ENCODE measurements around the gene DAPK1. TPM values are rescaled to one million over a fixed set of nuclear protein-coding genes. Genes with fewer than 3 reads are reported as not detected.

DAPK1 gene
- total and polyA plus RNA-seq, 2 donors (not counting 3 experiments of a cell fraction or from before 2014, with no cell fraction given) = 58.9 to 119 TPM

- dilution Hi-C loops (cut with MboI; ENCODE audit: extremely low pct_ligation_motif_present, low sequenced_read_pairs) (no loop called here), intact Hi-C loops (cut with micrococcal nuclease) (no loop called here)
- DNase-seq (ENCODE audit: low read depth, low spot score) (no peak), FAIRE-seq (peak; percentile 42)
- H3K4me2 ChIP-seq (ENCODE audit: insufficient read depth, low read length) = no peak overlapping the region
- no peak overlapping the region for H2AFZ ChIP-seq (ENCODE audit: low read depth, low read length)
- CTCF ChIA-PET = interaction anchor here (1.3 kb wide), 1 partner anchor 10 kb away, joined by 3 read pairs; no protein-coding TSS in a partner anchor
- H3K9ac ChIP-seq (replicated peaks; ENCODE audit: extremely low read depth, insufficient read depth, low read length) = no peak overlapping the region
- H3K27ac ChIP-seq (ENCODE audit: insufficient read depth, low read depth, low read length) = no peak overlapping the region
- no TSS peak for BruUV-seq (replicated peaks)
- H3K4me1 ChIP-seq (ENCODE audit: control insufficient read depth, extremely low read depth, insufficient read depth, low read length) = peaks cover 4% of the 10 kb centered on the region
- POLR2A ChIA-PET = no interaction called here
- no peak for TF ChIP-seq JUN (IDR thresholded peaks at IDR 0.05; ENCODE audit: borderline replicate concordance, insufficient read depth, insufficient read length, low read depth)
- no peak for TF ChIP-seq FOS (IDR thresholded peaks at IDR 0.05; ENCODE audit: borderline replicate concordance, insufficient read depth, low read length)
- TF ChIP-seq CTCF (IDR thresholded peaks at IDR 0.05; ENCODE audit: extremely low read depth in 1 of 2, insufficient read depth in 1 of 2, low read depth in 1 of 2, low read length in 2 of 2) = no peak
- no peak for TF ChIP-seq GATA2 (IDR thresholded peaks at IDR 0.05; ENCODE audit: insufficient read depth, insufficient read length, low read depth, low read length)
- no peak for TF ChIP-seq POLR2AphosphoS5 (IDR thresholded peaks at IDR 0.05; ENCODE audit: insufficient read depth, low read depth, low read length)
- TF ChIP-seq POLR2A (IDR thresholded peaks at IDR 0.05; ENCODE audit: low read depth, low read length) = no peak
- TF ChIP-seq MYC (IDR thresholded peaks at IDR 0.05; ENCODE audit: low read depth, low read length) = no peak
- TF ChIP-seq EZH2 (IDR thresholded peaks at IDR 0.05; ENCODE audit: borderline replicate concordance, low read depth, low read length, severe bottlenecking) = no peak
- no peak for TF ChIP-seq MAX (IDR thresholded peaks at IDR 0.05; ENCODE audit: insufficient read depth, insufficient read length)
- no peaks in the 10 kb centered on the region for H3K36me3 ChIP-seq (ENCODE audit: control insufficient read depth in 2 of 2, extremely low read depth in 1 of 2, insufficient read depth in 2 of 2, low read length in 2 of 2)
- no peaks in the 10 kb centered on the region for H3K79me2 ChIP-seq (ENCODE audit: control insufficient read depth, insufficient read depth, low read length)
- H3K4me3 ChIP-seq (replicated peaks in 1 of 3; ENCODE audit: insufficient read depth in 1 of 3, low read depth in 1 of 3, low read length in 3 of 3) = no peak overlapping the region
- H4K20me1 ChIP-seq (replicated peaks; ENCODE audit: control insufficient read depth, extremely low read depth, insufficient read depth, low read length) = no peaks in the 10 kb centered on the region
- H3K9me3 ChIP-seq (replicated peaks; ENCODE audit: control insufficient read depth, insufficient read depth, low read length) = no peaks in the 10 kb centered on the region
- H3K9me1 ChIP-seq (replicated peaks; ENCODE audit: control insufficient read depth, extremely low read depth, insufficient read depth, low read length) = no peaks in the 10 kb centered on the region
- no peaks in the 10 kb centered on the region for H3K27me3 ChIP-seq (ENCODE audit: control insufficient read depth in 2 of 2, insufficient read depth in 2 of 2, low read length in 2 of 2)
These were observed 95.1 kb downstream of the DAPK1 start for GRCh38 chr9:87592554-87593358.
